ENCODE measurements around the gene SEPTIN5. TPM values are rescaled to one million over a fixed set of nuclear protein-coding genes. Genes with fewer than 3 reads are reported as not detected.

The SEPTIN5 gene
- total and polyA plus RNA-seq, 2 experiments from 2014 or later, result 4.3 to 17.2 TPM

GRCh38 chr22:19672054-19672776 is 42.1 kb upstream of the SEPTIN5 start:
- Histone ChIP-seq H3K79me2 (replicated peaks; ENCODE audit: insufficient read depth) (no peaks in the 10 kb centered on the region), H3K36me3 (ENCODE audit: insufficient read depth) (no peaks in the 10 kb centered on the region), H3K27me3 (ENCODE audit: insufficient read depth) (no peaks in the 10 kb centered on the region), H4K20me1 (replicated peaks; ENCODE audit: insufficient read depth) (no peaks in the 10 kb centered on the region), H3K4me2 (no peak overlapping the region), H2AFZ (no peak overlapping the region), H3K4me1 (ENCODE audit: insufficient read depth) (no peaks in the 10 kb centered on the region), H3K27ac (ENCODE audit: low read depth) (no peak overlapping the region), H3K4me3 (no peak overlapping the region), H3K9me2 (ENCODE audit: insufficient read depth) (peaks cover 12% of the 10 kb centered on the region), H3F3A (replicated peaks; ENCODE audit: low read depth) (no peaks in the 10 kb centered on the region)
- Mint-ChIP-seq H3K9me3 (peaks cover 6% of the 10 kb centered on the region; the same call in 1 of the 3 replicates), H3K36me3 (ENCODE audit: low read depth) (no peaks in the 10 kb centered on the region), H3K4me3 (no peak overlapping the region), H3K4me1 (peaks cover 2% of the 10 kb centered on the region), H3K27ac (no peak overlapping the region), H3K27me3 (ENCODE audit: insufficient read depth, low read depth, poor library complexity) (peaks cover 5% of the 10 kb centered on the region)
- ATAC-seq (no peak), DNase-seq (ENCODE audit: low spot score) (no peak)
- TF ChIP-seq ZNF331 (CRISPR knock-in tag; IDR thresholded peaks at IDR 0.05; ENCODE audit: low read depth), result no peak
- TF ChIP-seq STAT1 (IDR thresholded peaks at IDR 0.05; ENCODE audit: unreplicated experiment), result no peak
- TF ChIP-seq EZH2 (IDR thresholded peaks at IDR 0.05; ENCODE audit: low read depth, unreplicated experiment), result no peak
- TF ChIP-seq EZH2phosphoT487 (IDR thresholded peaks at IDR 0.05; ENCODE audit: unreplicated experiment), result no peak
- TF ChIP-seq, protein P1, sequence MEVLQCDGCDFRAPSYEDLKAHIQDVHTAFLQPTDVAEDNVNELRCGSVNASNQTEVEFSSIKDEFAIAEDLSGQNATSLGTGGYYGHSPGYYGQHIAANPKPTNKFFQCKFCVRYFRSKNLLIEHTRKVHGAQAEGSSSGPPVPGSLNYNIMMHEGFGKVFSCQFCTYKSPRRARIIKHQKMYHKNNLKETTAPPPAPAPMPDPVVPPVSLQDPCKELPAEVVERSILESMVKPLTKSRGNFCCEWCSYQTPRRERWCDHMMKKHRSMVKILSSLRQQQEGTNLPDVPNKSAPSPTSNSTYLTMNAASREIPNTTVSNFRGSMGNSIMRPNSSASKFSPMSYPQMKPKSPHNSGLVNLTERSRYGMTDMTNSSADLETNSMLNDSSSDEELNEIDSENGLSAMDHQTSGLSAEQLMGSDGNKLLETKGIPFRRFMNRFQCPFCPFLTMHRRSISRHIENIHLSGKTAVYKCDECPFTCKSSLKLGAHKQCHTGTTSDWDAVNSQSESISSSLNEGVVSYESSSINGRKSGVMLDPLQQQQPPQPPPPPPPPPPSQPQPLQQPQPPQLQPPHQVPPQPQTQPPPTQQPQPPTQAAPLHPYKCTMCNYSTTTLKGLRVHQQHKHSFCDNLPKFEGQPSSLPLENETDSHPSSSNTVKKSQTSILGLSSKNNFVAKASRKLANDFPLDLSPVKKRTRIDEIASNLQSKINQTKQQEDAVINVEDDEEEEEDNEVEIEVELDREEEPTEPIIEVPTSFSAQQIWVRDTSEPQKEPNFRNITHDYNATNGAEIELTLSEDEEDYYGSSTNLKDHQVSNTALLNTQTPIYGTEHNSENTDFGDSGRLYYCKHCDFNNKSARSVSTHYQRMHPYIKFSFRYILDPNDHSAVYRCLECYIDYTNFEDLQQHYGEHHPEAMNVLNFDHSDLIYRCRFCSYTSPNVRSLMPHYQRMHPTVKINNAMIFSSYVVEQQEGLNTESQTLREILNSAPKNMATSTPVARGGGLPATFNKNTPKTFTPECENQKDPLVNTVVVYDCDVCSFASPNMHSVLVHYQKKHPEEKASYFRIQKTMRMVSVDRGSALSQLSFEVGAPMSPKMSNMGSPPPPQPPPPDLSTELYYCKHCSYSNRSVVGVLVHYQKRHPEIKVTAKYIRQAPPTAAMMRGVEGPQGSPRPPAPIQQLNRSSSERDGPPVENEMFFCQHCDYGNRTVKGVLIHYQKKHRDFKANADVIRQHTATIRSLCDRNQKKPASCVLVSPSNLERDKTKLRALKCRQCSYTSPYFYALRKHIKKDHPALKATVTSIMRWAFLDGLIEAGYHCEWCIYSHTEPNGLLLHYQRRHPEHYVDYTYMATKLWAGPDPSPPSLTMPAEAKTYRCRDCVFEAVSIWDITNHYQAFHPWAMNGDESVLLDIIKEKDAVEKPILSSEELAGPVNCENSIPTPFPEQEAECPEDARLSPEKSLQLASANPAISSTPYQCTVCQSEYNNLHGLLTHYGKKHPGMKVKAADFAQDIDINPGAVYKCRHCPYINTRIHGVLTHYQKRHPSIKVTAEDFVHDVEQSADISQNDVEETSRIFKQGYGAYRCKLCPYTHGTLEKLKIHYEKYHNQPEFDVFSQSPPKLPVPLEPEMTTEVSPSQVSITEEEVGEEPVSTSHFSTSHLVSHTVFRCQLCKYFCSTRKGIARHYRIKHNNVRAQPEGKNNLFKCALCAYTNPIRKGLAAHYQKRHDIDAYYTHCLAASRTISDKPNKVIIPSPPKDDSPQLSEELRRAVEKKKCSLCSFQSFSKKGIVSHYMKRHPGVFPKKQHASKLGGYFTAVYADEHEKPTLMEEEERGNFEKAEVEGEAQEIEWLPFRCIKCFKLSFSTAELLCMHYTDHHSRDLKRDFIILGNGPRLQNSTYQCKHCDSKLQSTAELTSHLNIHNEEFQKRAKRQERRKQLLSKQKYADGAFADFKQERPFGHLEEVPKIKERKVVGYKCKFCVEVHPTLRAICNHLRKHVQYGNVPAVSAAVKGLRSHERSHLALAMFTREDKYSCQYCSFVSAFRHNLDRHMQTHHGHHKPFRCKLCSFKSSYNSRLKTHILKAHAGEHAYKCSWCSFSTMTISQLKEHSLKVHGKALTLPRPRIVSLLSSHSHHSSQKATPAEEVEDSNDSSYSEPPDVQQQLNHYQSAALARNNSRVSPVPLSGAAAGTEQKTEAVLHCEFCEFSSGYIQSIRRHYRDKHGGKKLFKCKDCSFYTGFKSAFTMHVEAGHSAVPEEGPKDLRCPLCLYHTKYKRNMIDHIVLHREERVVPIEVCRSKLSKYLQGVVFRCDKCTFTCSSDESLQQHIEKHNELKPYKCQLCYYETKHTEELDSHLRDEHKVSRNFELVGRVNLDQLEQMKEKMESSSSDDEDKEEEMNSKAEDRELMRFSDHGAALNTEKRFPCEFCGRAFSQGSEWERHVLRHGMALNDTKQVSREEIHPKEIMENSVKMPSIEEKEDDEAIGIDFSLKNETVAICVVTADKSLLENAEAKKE (CRISPR knock-in tag; IDR thresholded peaks at IDR 0.05), result no peak
- no peak for TF ChIP-seq REST (IDR thresholded peaks at IDR 0.05; ENCODE audit: unreplicated experiment)
- no peak for TF ChIP-seq CTCF (conservative IDR thresholded peaks at IDR 0.05; ENCODE audit: low read depth in 2 of 2)
- TF ChIP-seq CREB1 (CRISPR knock-in tag; IDR thresholded peaks at IDR 0.05; ENCODE audit: low read depth), result no peak
- TF ChIP-seq ZNF114 (CRISPR knock-in tag; IDR thresholded peaks at IDR 0.05), result no peak
- no peak for TF ChIP-seq POLR2AphosphoS5 (IDR thresholded peaks at IDR 0.05; ENCODE audit: low read depth)
- no peak for TF ChIP-seq JUNB (IDR thresholded peaks at IDR 0.05; ENCODE audit: unreplicated experiment)
- TF ChIP-seq, protein P2, sequence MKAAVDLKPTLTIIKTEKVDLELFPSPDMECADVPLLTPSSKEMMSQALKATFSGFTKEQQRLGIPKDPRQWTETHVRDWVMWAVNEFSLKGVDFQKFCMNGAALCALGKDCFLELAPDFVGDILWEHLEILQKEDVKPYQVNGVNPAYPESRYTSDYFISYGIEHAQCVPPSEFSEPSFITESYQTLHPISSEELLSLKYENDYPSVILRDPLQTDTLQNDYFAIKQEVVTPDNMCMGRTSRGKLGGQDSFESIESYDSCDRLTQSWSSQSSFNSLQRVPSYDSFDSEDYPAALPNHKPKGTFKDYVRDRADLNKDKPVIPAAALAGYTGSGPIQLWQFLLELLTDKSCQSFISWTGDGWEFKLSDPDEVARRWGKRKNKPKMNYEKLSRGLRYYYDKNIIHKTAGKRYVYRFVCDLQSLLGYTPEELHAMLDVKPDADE (IDR thresholded peaks at IDR 0.05), result no peak
- no peak for TF ChIP-seq NANOG (IDR thresholded peaks at IDR 0.05; ENCODE audit: borderline replicate concordance)
